H9 (cell line): Measurements from ENCODE around the gene THSD1. TPM values are rescaled to one million over a fixed set of nuclear protein-coding genes. Genes with fewer than 3 reads are reported as not detected.

Experiments used
- DNase-seq: peaks from one replicate; pipeline ENCODE4 v3.0.0-alpha.2; 2017
- H2AFZ ChIP-seq: one replicate; pipeline ENCODE4 v1.6.1; 2013; ENCODE audit warnings: mild to moderate bottlenecking, low read length, control low read depth, moderate library complexity
- H2AK5ac ChIP-seq: 2 replicates; pipeline ENCODE4 v1.6.1; 2013; ENCODE audit warnings: low read length, control low read depth, mixed read lengths; ENCODE audit not compliant: insufficient read length
- H2BK120ac ChIP-seq: one replicate; pipeline ENCODE4 v1.6.1; 2013; ENCODE audit warnings: low read depth, mild to moderate bottlenecking, low read length, control low read depth, inconsistent platforms; ENCODE audit not compliant: poor library complexity, severe bottlenecking
- H2BK12ac ChIP-seq: 2 replicates; pipeline ENCODE4 v1.6.1; 2013; ENCODE audit warnings: low read length, control low read depth, mixed read lengths, low read depth; ENCODE audit not compliant: insufficient read length
- H2BK15ac ChIP-seq: 2 replicates; pipeline ENCODE4 v1.6.1; 2013; ENCODE audit warnings: low read depth, low read length, control low read depth
- H2BK20ac ChIP-seq: one replicate; pipeline ENCODE4 v1.6.1; 2013; ENCODE audit warnings: low read depth, mild to moderate bottlenecking, low read length, control low read depth, inconsistent platforms; ENCODE audit not compliant: poor library complexity, severe bottlenecking
- H2BK5ac ChIP-seq: 2 replicates; pipeline ENCODE4 v1.6.1; 2013; ENCODE audit warnings: low read length, control low read depth, mixed read lengths; ENCODE audit not compliant: insufficient read length
- H3K14ac ChIP-seq: 2 replicates; pipeline ENCODE4 v1.6.1; 2013; ENCODE audit warnings: low read length, control low read depth; ENCODE audit not compliant: insufficient read depth
- H3K18ac ChIP-seq: 2 replicates; pipeline ENCODE4 v1.6.1; 2013; ENCODE audit warnings: low read depth, mild to moderate bottlenecking, mixed read lengths, low read length, control low read depth; ENCODE audit not compliant: insufficient read length
- H3K23ac ChIP-seq: 2 replicates; pipeline ENCODE4 v1.6.1; 2013; ENCODE audit warnings: low read length, control low read depth, mixed read lengths, low read depth; ENCODE audit not compliant: insufficient read length
- H3K23me2 ChIP-seq: 2 replicates; pipeline ENCODE4 v1.6.1; 2013; ENCODE audit warnings: low read depth, mild to moderate bottlenecking, mixed read lengths, low read length, control low read depth; ENCODE audit not compliant: insufficient read length, poor library complexity, severe bottlenecking
- H3K27ac ChIP-seq: 2 replicates; pipeline ENCODE4 v1.5.1; 2013; ENCODE audit warnings: low read length, control low read depth, mixed read lengths, low read depth; ENCODE audit not compliant: insufficient read length
- H3K27me3 ChIP-seq: 2 replicates; pipeline ENCODE4 v1.6.1; 2013; ENCODE audit warnings: low read length, control low read depth, inconsistent platforms; ENCODE audit not compliant: insufficient read depth
- H3K4ac ChIP-seq: 2 replicates; pipeline ENCODE4 v1.6.1; 2013; ENCODE audit warnings: low read depth, mild to moderate bottlenecking, control low read depth, inconsistent platforms, low read length, moderate library complexity
- H3K4me1 ChIP-seq: 2 replicates; pipeline ENCODE4 v1.6.1; 2013; ENCODE audit warnings: low read length, control low read depth, inconsistent platforms; ENCODE audit not compliant: insufficient read depth
- H3K4me2 ChIP-seq: 2 replicates; pipeline ENCODE4 v1.6.1; 2013; ENCODE audit warnings: low read length, control low read depth, mixed read lengths; ENCODE audit not compliant: insufficient read length, insufficient read depth
- H3K56ac ChIP-seq: 2 replicates; pipeline ENCODE4 v1.6.1; 2013; ENCODE audit warnings: low read depth, mild to moderate bottlenecking, mixed read lengths, low read length, control low read depth; ENCODE audit not compliant: insufficient read length
- H3K79me1 ChIP-seq: 2 replicates; pipeline ENCODE4 v1.6.1; 2013; ENCODE audit warnings: low read depth, mild to moderate bottlenecking, moderate library complexity, low read length, control low read depth, inconsistent platforms; ENCODE audit not compliant: insufficient read depth, poor library complexity, severe bottlenecking
- H3K79me2 ChIP-seq: 2 replicates; pipeline ENCODE4 v1.6.1; 2013; ENCODE audit warnings: low read length, control low read depth, inconsistent platforms; ENCODE audit not compliant: insufficient read depth
- H3K9ac ChIP-seq: 2 replicates; pipeline ENCODE4 v1.6.1; 2013; ENCODE audit warnings: low read length, control low read depth, mixed read lengths; ENCODE audit not compliant: insufficient read length; ENCODE audit errors: extremely low read depth
- H3K9me3 ChIP-seq: one replicate; pipeline ENCODE4 v1.6.1; 2013; ENCODE audit warnings: low read depth, low read length, inconsistent platforms; ENCODE audit not compliant: control insufficient read depth
- H3T11ph ChIP-seq: one replicate; pipeline ENCODE4 v1.6.1; 2013; ENCODE audit warnings: mild to moderate bottlenecking, low read length, control low read depth, inconsistent platforms
- H4K20me1 ChIP-seq: one replicate; pipeline ENCODE4 v1.6.1; 2013; ENCODE audit not compliant: control insufficient read depth, insufficient read length, insufficient read depth
- H4K5ac ChIP-seq: 2 replicates; pipeline ENCODE4 v1.6.1; 2013; ENCODE audit warnings: low read depth, mild to moderate bottlenecking, mixed read lengths, low read length, control low read depth; ENCODE audit not compliant: insufficient read length
- H4K8ac ChIP-seq: replicated peaks from 2 replicates; pipeline ENCODE4 v1.6.1; 2013; ENCODE audit warnings: low read length, control low read depth, mixed read lengths, low read depth; ENCODE audit not compliant: insufficient read length
- H4K91ac ChIP-seq: 2 replicates; pipeline ENCODE4 v1.6.1; 2013; ENCODE audit warnings: low read depth, mild to moderate bottlenecking, moderate library complexity, mixed read lengths, low read length, control low read depth; ENCODE audit not compliant: insufficient read length
- H3K27ac Mint-ChIP-seq, 3 experiments: 2 replicates in 2 of 3; 3 replicates in 1 of 3; pipeline ENCODE4 v1.8.0; 2020 to 2021; ENCODE audit warnings: mixed read lengths in 3 of 3, mild to moderate bottlenecking in 1 of 3, moderate library complexity in 1 of 3
- H3K27me3 Mint-ChIP-seq: 2 replicates; pipeline ENCODE4 v1.8.0; 2021; ENCODE audit warnings: low read depth, mild to moderate bottlenecking, moderate library complexity, mixed read lengths
- H3K36me3 Mint-ChIP-seq, 3 experiments: 2 replicates in 2 of 3; 3 replicates in 1 of 3; pipeline ENCODE4 v1.8.0; 2020 to 2021; ENCODE audit warnings: low read depth in 3 of 3, mixed read lengths in 3 of 3; ENCODE audit not compliant: insufficient read depth in 1 of 3
- H3K4me1 Mint-ChIP-seq, 2 experiments: 2 replicates each; pipeline ENCODE4 v1.8.0; 2020; ENCODE audit warnings: mixed read lengths in 2 of 2
- H3K4me3 Mint-ChIP-seq, 2 experiments: 2 replicates in 1 of 2; 3 replicates in 1 of 2; pipeline ENCODE4 v1.8.0; 2020 to 2021; ENCODE audit warnings: mild to moderate bottlenecking in 2 of 2, mixed read lengths in 2 of 2, moderate library complexity in 1 of 2
- H3K9me3 Mint-ChIP-seq, 2 experiments: 2 replicates in 1 of 2; 3 replicates in 1 of 2; pipeline ENCODE4 v1.8.0; 2020; ENCODE audit warnings: mild to moderate bottlenecking in 2 of 2, mixed read lengths in 2 of 2, moderate library complexity in 1 of 2
- CTCF ChIP-seq: fragments of 200-600 bp; sonication (generic); conservative IDR thresholded peaks from 3 replicates; pipeline ENCODE4 v1.8.0; 2021; ENCODE audit warnings: antibody characterized with exemption, mild to moderate bottlenecking
- WGBS: extraction: QIAGEN DNeasy Blood & Tissue Kit; methylation state at CpG from one replicate; pipeline ENCODE4 v1.1.7; 2013; ENCODE audit warnings: missing lambda C conversion rate, low lambda C conversion rate, mixed read lengths; ENCODE audit not compliant: insufficient read length; ENCODE audit errors: extremely low coverage; 5-methylcytosine and 5-hydroxymethylcytosine counted together
- total RNA-seq: library from RNA; stranded (reverse); gene quantifications from 2 replicates; pipeline ENCODE4 v1.2.1, GENCODE V29; 2021

The THSD1 gene
- total RNA-seq, 1 experiment from 2014 or later, result 0.22 TPM

- no peak overlapping the region for H3K4me3 Mint-ChIP-seq
- H4K20me1 ChIP-seq, result no peaks in the 10 kb centered on the region
- no peak overlapping the region for H3K18ac ChIP-seq
- no peak overlapping the region for H3K4me2 ChIP-seq
- no peaks in the 10 kb centered on the region for H3K9me3 Mint-ChIP-seq
- WGBS, result no CpG with 5 or more reads among the region's 1 CpG
- no peaks in the 10 kb centered on the region for H3K79me2 ChIP-seq
- H2BK120ac ChIP-seq, result no peak overlapping the region
- H3T11ph ChIP-seq, result no peak overlapping the region
- H3K79me1 ChIP-seq, result no peaks in the 10 kb centered on the region
- no peaks in the 10 kb centered on the region for H3K9me3 ChIP-seq
- no peaks in the 10 kb centered on the region for H3K4me1 ChIP-seq
- H4K5ac ChIP-seq, result no peak overlapping the region
- no peak overlapping the region for H3K9ac ChIP-seq
- H4K8ac ChIP-seq, result no peak overlapping the region
- no peaks in the 10 kb centered on the region for H3K4me1 Mint-ChIP-seq
- H3K36me3 Mint-ChIP-seq, result peaks cover 5 to 36% (median 29%) of the 10 kb centered on the region in 3 experiments; a peak in 6 of 7 replicates
- H2BK20ac ChIP-seq, result no peak overlapping the region
- H2BK15ac ChIP-seq, result no peak overlapping the region
- no peaks in the 10 kb centered on the region for H3K27me3 ChIP-seq
- H2AK5ac ChIP-seq, result no peak overlapping the region
- no peak overlapping the region for H3K14ac ChIP-seq
- no peak overlapping the region for H3K23ac ChIP-seq
- no peak overlapping the region for H2AFZ ChIP-seq
- H3K4ac ChIP-seq, result no peak overlapping the region
- no peak overlapping the region for H3K27ac ChIP-seq
- no peaks in the 10 kb centered on the region for H3K27me3 Mint-ChIP-seq
- no peak overlapping the region for H3K27ac Mint-ChIP-seq
- H3K56ac ChIP-seq, result no peak overlapping the region
- no peak for TF ChIP-seq CTCF
- no peak overlapping the region for H2BK5ac ChIP-seq
- no peak overlapping the region for H4K91ac ChIP-seq
- H2BK12ac ChIP-seq, result no peak overlapping the region
- no peaks in the 10 kb centered on the region for H3K23me2 ChIP-seq
- DNase-seq, result no peak
These were observed 9.0 kb upstream of the THSD1 start for GRCh38 chr13:52414963-52415362.
